Body of pancreas (tissue), 4 donors: ENCODE data around the gene FKBP15.

Experiments
- CTCF ChIP-seq, 7 experiments: fragments of 450-650 bp in 4 of 7; fragments of 200-600 bp in 3 of 7; sonication (generic) in 3 of 7; IDR thresholded peaks; one replicate each; pipeline ENCODE4 v1.5.1; 2016 to 2019; ENCODE audit warnings: antibody characterized with exemption in 7 of 7
- POLR2A ChIP-seq, 3 donors: fragments of 450-650 bp; IDR thresholded peaks; one replicate each; pipeline ENCODE4 v1.6.1; 2016; ENCODE audit warnings: antibody characterized with exemption in 3 of 3, mild to moderate bottlenecking in 2 of 3

- TF ChIP-seq CTCF (IDR thresholded peaks at IDR 0.05) (no peak), POLR2A (IDR thresholded peaks at IDR 0.05) (no peak)
These were observed 81.8 kb downstream of the FKBP15 start for GRCh38 chr9:113139225-113139829.
